HK-2 (cell line): ENCODE results near the gene DDX46.
A peak's percentile ranks its signal among the peaks of the same experiment; 100 is the strongest.
"Not testable (repeated sequence)": the region's sequence is repeated elsewhere in the genome, so short reads cannot be mapped to it uniquely, and the experiment has no call there.

Experiments used
- DNase-seq: peaks from one replicate; pipeline ENCODE4 v3.0.0-alpha.2; 2018; ENCODE audit not compliant: unreplicated experiment

DDX46 gene, protein sequence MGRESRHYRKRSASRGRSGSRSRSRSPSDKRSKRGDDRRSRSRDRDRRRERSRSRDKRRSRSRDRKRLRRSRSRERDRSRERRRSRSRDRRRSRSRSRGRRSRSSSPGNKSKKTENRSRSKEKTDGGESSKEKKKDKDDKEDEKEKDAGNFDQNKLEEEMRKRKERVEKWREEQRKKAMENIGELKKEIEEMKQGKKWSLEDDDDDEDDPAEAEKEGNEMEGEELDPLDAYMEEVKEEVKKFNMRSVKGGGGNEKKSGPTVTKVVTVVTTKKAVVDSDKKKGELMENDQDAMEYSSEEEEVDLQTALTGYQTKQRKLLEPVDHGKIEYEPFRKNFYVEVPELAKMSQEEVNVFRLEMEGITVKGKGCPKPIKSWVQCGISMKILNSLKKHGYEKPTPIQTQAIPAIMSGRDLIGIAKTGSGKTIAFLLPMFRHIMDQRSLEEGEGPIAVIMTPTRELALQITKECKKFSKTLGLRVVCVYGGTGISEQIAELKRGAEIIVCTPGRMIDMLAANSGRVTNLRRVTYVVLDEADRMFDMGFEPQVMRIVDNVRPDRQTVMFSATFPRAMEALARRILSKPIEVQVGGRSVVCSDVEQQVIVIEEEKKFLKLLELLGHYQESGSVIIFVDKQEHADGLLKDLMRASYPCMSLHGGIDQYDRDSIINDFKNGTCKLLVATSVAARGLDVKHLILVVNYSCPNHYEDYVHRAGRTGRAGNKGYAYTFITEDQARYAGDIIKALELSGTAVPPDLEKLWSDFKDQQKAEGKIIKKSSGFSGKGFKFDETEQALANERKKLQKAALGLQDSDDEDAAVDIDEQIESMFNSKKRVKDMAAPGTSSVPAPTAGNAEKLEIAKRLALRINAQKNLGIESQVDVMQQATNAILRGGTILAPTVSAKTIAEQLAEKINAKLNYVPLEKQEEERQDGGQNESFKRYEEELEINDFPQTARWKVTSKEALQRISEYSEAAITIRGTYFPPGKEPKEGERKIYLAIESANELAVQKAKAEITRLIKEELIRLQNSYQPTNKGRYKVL

DNA sequence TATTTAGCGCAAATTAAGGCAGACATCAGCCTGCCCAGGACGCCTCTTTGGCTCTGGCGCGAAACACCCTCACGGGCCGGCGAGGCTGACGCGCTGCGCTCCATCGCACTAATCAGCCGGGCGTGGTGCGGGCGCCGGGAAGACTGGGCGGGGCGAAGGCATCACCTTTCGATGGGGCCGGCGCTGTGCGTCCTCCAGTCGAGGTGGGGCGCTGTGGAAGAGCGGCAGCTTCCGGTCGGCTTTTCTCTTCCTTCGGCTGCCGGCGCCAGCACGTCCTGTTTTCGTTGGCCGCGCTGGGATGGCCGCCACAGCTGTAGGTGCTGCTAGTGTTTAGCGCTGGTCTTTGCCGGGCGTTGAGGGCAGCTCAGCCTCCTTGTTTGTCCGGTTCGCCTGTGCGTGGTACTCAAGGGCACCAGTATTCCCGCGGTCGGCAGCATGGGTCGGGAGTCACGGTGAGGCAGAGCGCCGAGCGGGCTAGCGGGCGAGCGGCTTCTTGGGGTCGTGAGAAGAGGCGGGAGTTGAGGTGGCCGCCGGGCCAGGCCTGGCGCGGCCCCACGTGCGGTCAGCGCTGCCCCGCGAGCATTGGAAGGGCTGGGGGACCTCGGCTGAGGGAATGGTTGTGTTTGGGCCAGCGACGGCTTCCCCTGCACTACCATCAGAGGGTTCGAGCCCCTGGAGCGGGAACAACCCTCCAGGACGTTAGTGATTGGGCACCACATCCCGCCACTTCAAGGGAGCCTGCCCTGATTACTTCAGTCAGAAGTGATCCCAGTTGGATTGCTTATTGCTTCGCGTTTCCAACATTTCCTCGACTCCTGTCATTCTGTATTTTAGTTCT lies at the start of gene DDX46:
Gene DDX46 (plus strand): TSS at position 276 of the 838 bp plus-strand sequence. CDS start 160 bp downstream, at position 436.
- DNase-seq: peak; percentile 93

DNA sequence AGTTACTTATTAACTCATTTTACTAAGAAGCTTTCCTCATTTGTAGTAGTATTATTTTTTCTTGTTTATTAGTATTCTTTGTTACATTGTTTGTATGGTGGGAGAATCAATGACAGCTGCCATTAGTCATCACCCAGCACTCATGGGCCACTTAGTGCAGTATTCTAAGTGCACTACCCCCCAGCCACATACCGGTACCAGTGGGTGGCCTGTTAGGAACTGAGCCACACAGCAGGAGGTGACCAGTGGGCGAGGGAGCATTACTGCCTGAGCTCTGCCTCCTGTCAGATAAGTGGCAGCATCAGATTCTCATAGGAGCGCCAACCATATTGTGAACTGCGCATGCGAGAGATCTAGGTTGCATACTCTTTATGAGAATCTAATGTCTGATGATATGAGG lies 44.5 kb upstream of the DDX46 start:
- DNase-seq: no peak

DNA sequence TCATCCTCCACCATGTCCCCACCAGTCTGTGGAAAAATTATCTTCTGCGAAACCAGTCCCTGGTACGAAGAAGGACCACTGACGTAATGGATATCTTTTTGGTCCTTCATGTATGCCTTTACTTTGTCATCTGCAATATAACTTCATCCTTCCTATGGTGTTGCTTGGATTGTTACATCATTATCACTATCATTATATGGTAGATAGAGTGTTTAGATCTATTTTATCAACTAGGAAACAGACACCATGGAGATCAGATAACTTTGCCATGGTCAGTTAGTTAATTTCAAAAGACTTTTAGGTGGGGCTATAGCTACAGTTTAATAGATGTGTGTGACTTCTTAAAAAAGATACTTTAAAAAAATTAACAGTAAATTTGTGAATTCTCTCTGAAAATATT lies 44.0 kb upstream of the DDX46 start:
- DNase-seq: no peak

DNA sequence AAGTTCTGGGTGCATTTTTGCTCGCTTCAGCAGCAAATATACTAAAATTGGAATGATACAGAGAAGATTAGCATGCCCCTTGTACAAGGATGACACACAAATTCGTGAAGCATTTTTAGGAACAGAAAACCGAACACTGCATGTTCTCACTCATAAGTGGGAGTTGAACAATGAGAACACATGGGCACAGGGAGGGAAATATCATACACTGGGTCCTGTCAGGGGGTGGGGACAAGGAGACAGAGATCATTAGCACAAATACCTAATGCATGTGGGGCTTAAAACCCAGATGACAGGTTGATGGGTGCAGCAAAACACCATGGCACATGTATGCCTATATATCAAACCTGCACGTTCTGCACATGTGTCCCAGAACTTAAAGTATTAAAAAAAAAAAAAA lies 43.1 kb upstream of the DDX46 start:
- not testable (repeated sequence) for DNase-seq

DNA sequence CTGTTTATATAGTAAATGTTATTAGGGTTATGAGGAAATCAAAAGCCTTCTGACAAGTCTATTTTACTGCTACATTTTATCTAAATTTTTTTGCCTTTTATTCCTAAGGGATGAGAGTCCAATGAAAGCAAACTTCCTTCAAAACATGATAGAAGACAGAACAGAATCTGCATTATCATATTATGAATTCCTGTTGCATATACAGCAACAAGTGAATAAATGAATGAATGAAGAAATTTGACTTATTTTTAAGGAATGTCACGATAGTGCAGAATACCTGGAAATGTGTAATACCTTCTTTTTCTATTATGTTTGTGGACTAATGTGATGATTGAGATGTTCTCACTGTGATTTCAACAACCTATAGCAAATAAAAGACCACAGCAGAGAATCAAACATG lies 33.7 kb upstream of the DDX46 start:
- no peak for DNase-seq

DNA sequence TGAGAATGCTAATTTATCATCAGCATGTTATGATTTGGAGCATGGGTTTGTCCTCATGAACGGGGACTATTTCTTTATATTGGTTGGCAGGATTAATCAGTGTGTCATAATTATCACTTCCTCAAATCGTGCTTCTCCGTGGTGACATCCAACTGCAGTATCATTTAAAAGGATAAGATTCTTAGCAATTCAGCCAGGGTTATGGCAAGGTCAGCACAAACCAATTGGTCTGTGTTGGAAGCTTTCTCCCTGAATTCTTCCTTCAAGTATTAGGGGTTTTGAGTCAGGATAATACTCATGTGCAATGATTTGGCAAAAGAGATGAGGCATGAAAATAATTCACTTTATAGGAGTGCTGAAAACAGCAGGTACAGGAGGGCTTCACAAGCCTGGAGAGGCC lies 25.8 kb upstream of the DDX46 start:
- DNase-seq: no peak

DNA sequence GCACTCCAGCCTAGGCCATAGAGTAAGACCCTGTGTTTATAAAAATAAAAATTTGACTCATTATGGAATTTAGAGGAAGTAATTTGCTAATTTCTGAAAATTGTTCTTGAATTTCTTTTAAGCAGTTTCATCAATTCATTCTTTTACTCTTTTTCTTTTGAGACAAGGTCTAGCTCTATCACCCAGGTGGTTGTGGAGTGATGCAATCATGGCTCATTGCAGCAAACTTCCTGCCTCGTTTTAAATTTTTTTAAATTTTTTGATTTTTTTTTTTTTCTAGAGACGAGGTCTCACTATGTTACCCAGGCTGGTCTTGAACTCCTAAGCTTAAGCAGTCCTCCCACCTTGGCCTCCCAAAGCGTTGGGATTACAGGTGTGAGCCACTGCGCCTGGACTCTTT lies 23.3 kb upstream of the DDX46 start:
- no peak for DNase-seq

DNA sequence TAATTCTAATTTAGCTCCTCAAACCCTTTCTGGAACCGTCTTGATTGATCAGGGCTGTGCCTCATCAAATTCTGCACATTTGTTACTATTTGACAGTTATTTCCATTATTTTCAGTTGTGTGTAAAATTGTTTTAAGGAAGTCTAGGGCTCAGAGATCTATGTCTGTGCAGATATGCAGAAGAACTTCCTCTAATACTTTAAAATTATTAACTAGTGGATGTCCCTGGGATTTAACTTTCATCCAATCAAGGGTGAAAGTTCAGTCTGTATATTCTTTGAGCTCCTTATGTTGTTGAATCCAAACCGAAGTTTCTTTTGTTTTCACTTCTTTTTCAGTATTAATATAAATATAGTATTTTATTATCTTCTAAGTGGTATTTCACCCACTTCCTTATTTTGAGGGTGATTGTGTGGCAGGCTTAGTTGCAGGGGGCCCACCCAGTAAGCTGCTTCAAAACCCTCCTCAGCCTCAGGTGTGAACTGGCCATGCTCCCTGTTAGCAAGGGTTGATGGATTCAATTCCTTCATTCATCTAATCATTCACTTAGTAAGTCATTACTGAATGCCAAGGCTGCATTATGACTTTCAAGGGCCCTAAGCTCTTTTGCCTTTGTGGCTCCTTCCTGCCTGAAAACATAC lies 22.3 kb upstream of the DDX46 start:
- no peak for DNase-seq

DNA sequence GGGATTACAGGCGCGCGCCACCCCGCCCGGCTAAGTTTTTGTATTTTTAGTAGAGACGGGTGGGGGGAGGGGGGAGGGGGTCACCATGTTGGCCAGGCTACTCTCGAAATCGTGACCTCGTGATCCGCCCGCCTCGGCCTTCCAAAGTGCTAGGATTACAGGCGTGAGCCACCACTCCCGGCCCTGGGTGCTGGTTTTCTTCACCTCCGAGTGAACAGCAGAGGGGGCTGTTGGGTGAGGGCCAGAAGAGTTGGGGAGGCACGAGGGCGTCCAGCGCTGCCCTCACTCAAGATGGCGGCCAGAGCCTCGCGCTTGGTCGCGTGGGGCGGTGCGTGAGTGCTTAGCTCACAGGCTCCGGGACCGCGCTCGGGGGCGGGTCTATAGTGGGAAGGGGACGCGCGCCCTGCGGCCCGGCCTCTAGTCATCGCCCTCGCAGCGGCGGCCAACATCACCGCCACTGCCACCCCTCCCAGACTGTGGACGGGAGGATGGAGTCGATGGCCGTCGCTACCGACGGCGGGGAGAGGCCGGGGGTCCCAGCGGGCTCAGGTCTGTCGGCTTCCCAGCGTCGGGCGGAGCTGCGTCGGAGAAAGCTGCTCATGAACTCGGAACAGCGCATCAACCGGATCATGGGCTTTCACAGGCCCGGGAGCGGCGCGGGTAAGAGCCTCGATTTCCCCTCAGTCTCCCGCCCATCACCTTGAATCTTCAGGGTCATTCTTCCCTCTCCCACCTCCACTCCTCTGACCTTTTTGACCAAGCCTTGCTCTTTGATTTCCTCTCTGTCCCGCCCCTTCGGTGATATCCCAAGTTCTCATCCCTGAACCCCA lies 20.2 kb upstream of the DDX46 start, which contains the start of gene CAMLG:
Gene CAMLG (plus strand): TSS at position 416 of the 830 bp plus-strand sequence. CDS start 73 bp downstream, at position 489.
- DNase-seq: peak; percentile 87

DNA sequence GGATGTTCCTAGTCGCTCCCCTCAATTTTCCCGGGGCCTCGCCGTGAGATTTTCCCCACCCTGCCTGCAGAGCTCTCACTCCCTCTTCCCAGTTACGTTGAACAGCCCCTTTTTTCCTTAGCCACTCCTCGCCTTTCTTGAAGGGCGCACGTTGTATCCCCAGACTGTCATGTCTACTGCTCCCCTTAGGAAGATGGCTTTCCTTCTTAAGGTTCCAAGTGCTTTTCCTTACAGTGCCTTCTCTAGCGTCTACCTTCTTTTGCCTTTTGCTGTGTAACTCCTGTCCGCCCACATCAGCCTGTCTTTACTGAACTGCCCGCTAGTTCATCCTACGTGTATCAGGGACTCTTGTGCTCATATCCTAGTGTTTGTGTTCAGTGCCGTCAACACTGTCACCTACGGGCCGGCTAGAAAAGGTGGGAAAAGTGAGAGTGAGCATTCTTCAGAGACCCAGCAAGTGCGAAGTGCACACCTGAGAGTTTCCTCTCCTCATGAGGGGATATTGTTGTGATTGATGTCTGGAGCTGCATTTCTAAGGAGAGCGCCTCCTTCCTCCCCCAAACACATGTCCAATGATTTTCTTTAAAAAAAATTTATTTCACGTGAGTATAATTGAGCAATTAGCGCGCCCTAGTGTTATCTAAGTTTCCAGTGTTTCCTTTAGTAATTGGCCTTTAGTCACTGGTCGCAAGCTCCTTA lies 19.5 kb upstream of the DDX46 start:
- peak; percentile 29 for DNase-seq

DNA sequence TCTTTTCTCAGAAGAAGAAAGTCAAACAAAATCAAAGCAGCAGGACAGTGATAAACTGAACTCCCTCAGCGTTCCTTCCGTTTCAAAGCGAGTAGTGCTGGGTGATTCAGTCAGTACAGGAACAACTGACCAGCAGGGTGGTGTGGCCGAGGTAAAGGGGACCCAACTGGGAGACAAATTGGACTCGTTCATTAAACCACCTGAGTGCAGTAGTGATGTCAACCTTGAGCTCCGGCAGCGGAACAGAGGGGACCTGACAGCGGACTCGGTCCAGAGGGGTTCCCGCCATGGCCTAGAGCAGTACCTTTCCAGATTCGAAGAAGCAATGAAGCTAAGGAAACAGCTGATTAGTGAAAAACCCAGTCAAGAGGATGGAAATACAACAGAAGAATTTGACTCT lies 17.5 kb upstream of the DDX46 start:
- DNase-seq: no peak

DNA sequence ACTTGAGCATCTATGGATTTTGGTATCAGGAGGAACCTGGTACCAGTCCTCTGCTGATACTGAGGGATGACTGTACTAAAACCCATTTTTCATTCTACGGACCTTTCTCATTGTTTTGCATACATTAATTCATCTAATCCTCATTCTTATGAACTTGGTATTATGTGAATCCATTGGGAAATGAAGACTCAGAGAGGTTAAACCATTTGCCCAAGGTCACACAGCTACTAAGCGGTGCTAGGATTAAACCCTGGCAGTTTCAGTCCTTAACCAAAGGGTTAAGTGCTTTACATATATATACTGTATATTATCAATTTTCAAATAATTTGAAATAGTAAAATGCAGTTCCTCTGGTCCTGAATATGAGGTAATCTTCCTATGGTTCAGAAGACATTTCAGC lies 16.4 kb upstream of the DDX46 start:
- no peak for DNase-seq

DNA sequence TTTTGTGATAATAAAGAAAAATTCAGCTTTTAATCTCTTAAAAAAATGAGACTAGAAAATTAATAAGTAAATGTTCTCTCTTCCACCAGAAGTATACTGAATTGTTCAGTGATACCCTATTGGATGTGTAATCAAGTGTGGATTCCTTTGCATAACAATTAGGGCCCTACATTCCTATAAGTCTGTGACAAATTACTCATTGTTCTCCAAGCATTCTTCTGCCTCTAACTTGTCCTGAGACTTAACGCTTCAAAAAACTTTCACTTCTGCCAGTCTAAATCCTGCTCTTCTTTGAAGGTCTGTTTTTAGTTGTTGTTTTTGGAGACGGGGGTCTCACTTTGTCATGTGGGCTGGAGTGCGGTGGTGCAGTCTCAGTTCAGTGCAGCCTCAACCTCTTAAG lies 9.2 kb upstream of the DDX46 start:
- DNase-seq: no peak

DNA sequence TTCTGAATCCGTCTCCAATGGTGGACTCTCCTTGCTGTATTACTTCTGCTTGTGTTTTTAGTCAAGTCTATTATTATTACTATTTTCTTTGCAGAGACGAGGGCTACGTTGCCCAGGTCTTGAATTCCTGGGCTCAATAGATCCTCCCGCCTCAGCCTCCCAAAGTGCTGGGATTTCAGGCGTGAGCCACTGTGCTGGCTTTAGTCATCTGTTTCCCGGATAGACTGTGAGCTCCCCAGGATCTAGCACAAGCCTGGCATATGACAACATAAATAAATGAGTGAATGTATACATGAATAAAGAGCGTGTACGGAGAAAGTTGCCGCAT lies 439 bp upstream of the DDX46 start:
- DNase-seq: no peak

DNA sequence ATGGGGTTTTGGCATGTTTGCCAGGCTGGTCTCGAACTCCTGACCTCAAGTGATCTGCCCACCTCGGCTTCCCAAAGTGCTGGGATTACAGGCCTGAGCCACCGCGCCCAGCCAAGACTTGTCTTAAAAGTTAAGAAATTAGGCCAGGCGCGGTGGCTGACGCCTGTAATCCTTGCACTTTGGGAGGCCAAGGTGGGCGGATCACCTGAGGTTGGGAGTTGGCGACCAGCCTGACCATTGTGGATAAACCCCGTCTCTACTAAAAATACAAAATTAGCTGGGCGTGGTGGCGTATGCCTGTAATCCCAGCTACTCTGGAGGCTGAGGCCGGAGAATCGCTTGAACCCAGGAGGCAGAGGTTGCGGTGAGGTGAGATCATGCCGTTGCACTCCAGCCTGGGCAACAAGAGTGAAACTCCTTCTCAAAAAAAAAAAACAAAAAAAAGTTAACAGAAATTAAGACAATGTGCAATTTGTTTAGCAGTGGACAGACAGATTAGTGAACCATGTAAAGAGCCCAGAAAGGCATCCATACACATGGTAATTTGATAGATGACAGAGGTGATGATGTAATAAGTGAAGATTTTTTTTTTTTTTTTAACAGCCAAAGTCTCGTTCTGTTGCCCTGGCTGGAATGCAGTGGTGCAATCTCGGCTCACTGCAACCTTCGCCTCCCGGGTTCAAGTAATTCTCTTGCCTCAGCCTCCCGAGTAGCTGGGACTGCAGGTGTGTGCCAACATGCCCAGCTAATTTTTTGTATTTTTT lies 9.1 kb downstream of the DDX46 start:
- not testable (repeated sequence) for DNase-seq

DNA sequence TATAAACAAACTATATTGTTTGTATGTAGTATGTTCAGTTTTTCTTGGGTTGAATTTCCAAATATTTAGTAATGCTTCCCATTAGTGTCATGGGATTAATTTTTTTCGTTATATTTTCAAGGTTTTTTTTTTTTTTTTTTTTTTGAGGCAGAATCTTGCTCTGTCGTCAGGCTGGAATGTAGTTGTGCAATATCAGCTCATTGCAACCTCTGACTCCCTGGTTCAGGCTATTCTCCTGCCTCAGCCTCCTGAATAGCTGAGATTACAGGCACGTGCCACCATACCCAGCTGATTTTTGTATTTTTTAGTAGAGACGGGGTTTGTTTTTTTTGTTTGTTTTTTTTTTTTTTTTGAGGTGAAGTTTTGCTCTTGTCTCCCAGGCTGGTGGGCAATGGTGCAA lies 10.6 kb downstream of the DDX46 start:
- no peak for DNase-seq

DNA sequence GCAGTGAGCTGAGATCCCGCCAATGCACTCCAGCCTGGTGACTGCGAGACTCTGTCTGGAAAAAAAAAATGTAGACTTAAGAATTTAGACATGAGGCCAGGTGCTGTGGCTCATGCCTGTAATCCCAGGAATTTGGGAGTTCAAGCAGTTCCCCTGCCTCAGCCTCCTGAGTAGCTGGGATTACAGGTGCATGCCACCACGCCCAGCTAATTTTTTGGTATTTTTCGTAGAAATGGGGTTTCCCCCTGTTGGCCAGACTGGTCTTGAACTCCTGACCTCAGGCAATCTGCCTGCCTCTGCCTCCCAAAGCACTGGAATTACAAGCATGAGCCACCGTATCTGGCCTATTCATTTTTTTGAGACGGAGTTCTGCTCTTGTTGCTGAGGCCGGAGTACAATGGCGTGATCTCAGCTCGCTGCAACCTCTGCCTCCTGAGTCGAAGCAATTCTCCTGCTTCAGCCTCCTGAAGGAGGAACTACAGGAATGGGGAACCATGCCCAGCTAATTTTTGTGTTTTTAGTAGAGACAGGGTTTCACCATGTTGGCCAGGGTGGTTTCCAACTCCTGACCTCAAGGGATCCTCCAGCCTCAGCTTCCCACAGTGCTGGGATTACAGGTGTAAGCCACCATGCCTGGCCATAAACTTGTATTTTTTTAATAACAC lies 14.0 kb downstream of the DDX46 start:
- no peak for DNase-seq

DNA sequence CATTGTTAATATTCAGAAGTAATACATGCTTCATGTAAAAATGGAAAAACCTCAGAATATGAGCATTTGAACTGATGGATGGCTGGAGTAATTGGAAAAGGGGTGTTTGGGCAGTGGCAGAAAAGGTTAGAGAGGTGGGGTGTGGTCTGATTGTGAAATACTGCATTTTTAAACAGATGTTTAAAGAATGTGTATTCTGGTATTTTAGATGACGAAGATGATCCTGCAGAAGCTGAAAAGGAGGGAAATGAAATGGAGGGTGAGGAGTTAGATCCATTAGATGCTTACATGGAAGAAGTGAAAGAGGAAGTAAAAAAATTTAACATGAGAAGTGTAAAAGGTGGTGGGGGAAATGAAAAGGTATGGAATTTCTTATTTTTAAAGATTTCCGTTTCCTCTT lies 18.8 kb downstream of the DDX46 start:
- no peak for DNase-seq
